Omental fat pad (tissue), 4 donors: ENCODE measurements around the gene SNRPA. TPM values are rescaled to one million over a fixed set of nuclear protein-coding genes. Genes with fewer than 3 reads are reported as not detected.

Experiments used
- ATAC-seq: fragments of 150-250 bp; one replicate; pipeline ENCODE4 v1.9.1; 2016; ENCODE audit warnings: mild to moderate bottlenecking, moderate library complexity; ENCODE audit not compliant: low FRiP score
- DNase-seq: peaks from one replicate; pipeline ENCODE4 v3.0.0-alpha.2; 2019; ENCODE audit warnings: low spot score
- CTCF ChIP-seq, 3 donors: fragments of 450-650 bp; IDR thresholded peaks; one replicate each; pipeline ENCODE4 v1.5.1; 2016 to 2017; ENCODE audit warnings: antibody characterized with exemption in 3 of 3, mild to moderate bottlenecking in 3 of 3, moderate library complexity in 2 of 3
- total RNA-seq, 4 donors: library from RNA; depleted of rRNA; stranded (reverse); fragments of >200 nt; gene quantifications; one replicate each; pipeline ENCODE4 v1.1.0, GENCODE V29; 2016

SNRPA gene
- total RNA-seq, 4 donors from 2014 or later, result 34.8 to 46.8 (median 41.0) TPM

GRCh38 chr19:40735013-40735771 lies 15.8 kb upstream of the SNRPA start:
- no peak for ATAC-seq
- TF ChIP-seq CTCF (IDR thresholded peaks at IDR 0.05), result no peak
- no peak for DNase-seq

- no peak for DNase-seq
Measured at GRCh38 chr19:40736661-40737060, 14.3 kb upstream of the SNRPA start.

DNA sequence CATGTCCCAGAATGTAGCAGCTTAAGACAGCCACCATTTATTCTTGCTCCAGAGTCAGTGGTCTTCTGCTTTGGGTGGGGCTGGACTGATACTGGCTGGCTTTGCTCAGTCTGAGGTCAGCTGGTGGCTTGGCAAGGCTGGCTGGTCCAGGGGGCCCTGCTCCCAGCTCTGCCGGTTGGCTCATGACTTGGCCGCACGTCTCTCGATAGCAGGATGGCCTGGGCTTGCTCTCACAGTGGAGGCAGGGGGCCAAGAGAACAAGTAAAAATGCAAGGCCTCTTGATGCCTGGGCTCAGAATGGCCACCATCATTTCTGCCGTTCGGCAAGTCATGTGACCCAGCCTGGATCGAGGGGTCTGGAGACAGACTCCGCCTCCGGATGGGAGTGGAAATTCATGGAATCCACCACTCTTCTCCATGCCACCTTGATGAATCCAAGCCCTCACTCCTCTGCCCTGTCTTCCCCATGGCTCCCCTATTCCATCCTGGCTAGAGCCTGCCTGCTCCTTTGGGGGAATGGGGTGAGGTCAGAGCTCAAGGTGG lies 13.8 kb upstream of the SNRPA start:
- DNase-seq, result no peak
- no peak for TF ChIP-seq CTCF (IDR thresholded peaks at IDR 0.05)
- no peak for ATAC-seq

More at GRCh38 chr19:40736661-40737060, 14.3 kb upstream of the SNRPA start:
- no peak for TF ChIP-seq CTCF (IDR thresholded peaks at IDR 0.05)
- no peak for ATAC-seq

DNA sequence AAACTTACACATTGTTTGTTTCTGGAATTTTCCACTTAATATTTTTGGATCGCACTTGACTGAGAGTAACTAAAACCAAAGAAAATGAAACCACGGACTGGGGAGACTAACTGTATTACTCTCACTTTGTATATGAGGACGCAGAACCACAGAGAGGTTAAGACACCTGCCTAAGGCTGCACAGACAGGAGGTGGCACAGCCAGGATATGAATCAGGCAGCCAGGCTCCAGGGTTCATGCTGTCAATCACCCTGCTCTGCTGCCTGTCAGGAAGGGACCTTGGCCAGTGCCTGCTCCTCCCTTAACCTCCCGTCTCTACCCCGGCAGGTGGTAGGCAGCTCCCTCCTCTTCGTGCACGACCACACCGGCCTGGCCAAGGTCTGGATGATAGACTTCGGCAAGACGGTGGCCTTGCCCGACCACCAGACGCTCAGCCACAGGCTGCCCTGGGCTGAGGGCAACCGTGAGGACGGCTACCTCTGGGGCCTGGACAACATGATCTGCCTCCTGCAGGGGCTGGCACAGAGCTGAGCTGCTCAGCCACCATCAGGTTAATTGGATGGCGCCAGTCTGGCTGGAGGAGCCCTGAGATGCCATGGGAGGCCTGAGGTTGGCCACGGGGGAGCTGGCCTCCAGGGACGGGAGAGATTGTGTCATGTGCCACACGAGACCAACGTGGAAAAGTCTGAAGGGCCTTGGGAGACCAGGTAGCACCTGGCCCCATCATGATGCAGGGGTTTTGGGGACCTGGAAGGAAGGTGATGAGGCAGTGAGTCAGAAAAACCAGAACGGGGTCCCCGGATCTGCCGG lies 11.8 kb upstream of the SNRPA start:
- TF ChIP-seq CTCF (IDR thresholded peaks at IDR 0.05), result no peak
- ATAC-seq (no peak), DNase-seq (no peak)

GRCh38 chr19:40739871-40740703 lies 10.9 kb upstream of the SNRPA start:
- no peak for ATAC-seq
- no peak for TF ChIP-seq CTCF (IDR thresholded peaks at IDR 0.05)

GRCh38 chr19:40740747-40741146 lies 10.3 kb upstream of the SNRPA start:
- no peak for ATAC-seq
- DNase-seq, result no peak

More at GRCh38 chr19:40739871-40740703, 10.9 kb upstream of the SNRPA start:
- DNase-seq, result no peak

More at GRCh38 chr19:40740747-40741146, 10.3 kb upstream of the SNRPA start:
- TF ChIP-seq CTCF (IDR thresholded peaks at IDR 0.05), result no peak
